Vagina (tissue), 2 donors: ENCODE measurements around the gene MYL11.

Experiments used
- CTCF ChIP-seq, 3 experiments: fragments of 450-650 bp in 2 of 3; fragments of 200-600 bp in 1 of 3; sonication (generic) in 1 of 3; IDR thresholded peaks; one replicate each; pipeline ENCODE4 v1.5.1; 2017 to 2019; ENCODE audit warnings: antibody characterized with exemption in 3 of 3, mild to moderate bottlenecking in 2 of 3, moderate library complexity in 2 of 3
- POLR2A ChIP-seq, 2 donors: fragments of 450-650 bp; IDR thresholded peaks; one replicate each; pipeline ENCODE4 v1.6.1; 2017; ENCODE audit warnings: antibody characterized with exemption in 2 of 2, mild to moderate bottlenecking in 2 of 2, moderate library complexity in 2 of 2
- POLR2AphosphoS5 ChIP-seq, 2 donors: sonication (generic); formaldehyde crosslinking; IDR thresholded peaks; one replicate each; pipeline ENCODE4 v1.9.0; 2017; ENCODE audit warnings: antibody characterized with exemption in 2 of 2, mild to moderate bottlenecking in 2 of 2, low read depth in 1 of 2; ENCODE audit not compliant: insufficient read depth in 1 of 2

DNA sequence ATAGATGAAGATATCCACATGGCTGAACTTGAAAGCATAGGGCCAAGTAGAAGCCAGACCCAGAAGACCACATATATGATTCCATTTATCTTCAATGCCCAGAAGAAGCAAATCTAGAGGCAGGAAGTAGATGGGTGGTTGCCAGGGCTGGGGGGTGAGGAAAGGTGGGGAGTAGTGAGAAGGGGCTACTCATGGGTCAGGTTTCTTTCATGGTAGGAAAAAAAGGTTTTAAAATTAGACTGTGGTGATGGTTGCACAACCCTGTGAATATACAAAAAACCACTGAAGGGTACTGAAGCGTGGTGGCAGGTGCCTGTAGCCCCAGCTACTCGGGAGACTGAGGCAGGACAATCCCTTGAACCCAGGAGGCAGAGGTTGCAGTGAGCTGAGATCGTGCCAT, 24.9 kb upstream of the MYL11 start:
- TF ChIP-seq CTCF (IDR thresholded peaks at IDR 0.05) (no peak), POLR2AphosphoS5 (IDR thresholded peaks at IDR 0.05; ENCODE audit: insufficient read depth in 1 of 2, low read depth in 1 of 2) (no peak), POLR2A (IDR thresholded peaks at IDR 0.05) (no peak)
